Nephron (organoid): Measurements from ENCODE around the gene ADORA2A.

Source experiments
- H3K27ac Mint-ChIP-seq, 3 experiments: 2 replicates each; pipeline ENCODE4 v1.8.0; 2020; ENCODE audit warnings: mixed read lengths in 3 of 3, mild to moderate bottlenecking in 2 of 3, moderate library complexity in 1 of 3
- H3K27me3 Mint-ChIP-seq: 2 replicates; pipeline ENCODE4 v1.8.0; 2021; ENCODE audit warnings: low read depth, mild to moderate bottlenecking, moderate library complexity, mixed read lengths
- H3K36me3 Mint-ChIP-seq: 2 replicates; pipeline ENCODE4 v1.8.0; 2020; ENCODE audit warnings: low read depth, mixed read lengths
- H3K4me1 Mint-ChIP-seq: 2 replicates; pipeline ENCODE4 v1.8.0; 2020; ENCODE audit warnings: mixed read lengths
- H3K4me3 Mint-ChIP-seq, 3 experiments: 2 replicates each; pipeline ENCODE4 v1.8.0; 2020; ENCODE audit warnings: mild to moderate bottlenecking in 3 of 3, mixed read lengths in 3 of 3, moderate library complexity in 2 of 3
- H3K9me3 Mint-ChIP-seq: 2 replicates; pipeline ENCODE4 v1.8.0; 2020; ENCODE audit warnings: mixed read lengths
- CTCF ChIP-seq, 3 experiments: fragments of 200-600 bp; sonication (generic); IDR thresholded peaks; one replicate each; pipeline ENCODE4 v1.5.0; 2021; ENCODE audit warnings: antibody characterized with exemption in 3 of 3; ENCODE audit not compliant: unreplicated experiment in 3 of 3

ADORA2A gene

GRCh38 chr22:24427500-24428164 lies at the start of gene ADORA2A:
Gene ADORA2A (plus strand): TSS chr22:24427599. CDS start chr22:24433405, 5,806 bp downstream.
- Mint-ChIP-seq H3K4me1 (peaks cover 34% of the 10 kb centered on the region), H3K9me3 (no peaks in the 10 kb centered on the region), H3K4me3 (peak within 1 kb of the TSS in 2 of 3 experiments; percentile 1 to 24), H3K27ac (peak within 1 kb of the TSS in 2 of 3 experiments; percentile 3 to 9), H3K36me3 (no peaks in the 10 kb centered on the region), H3K27me3 (peaks cover 33% of the 10 kb centered on the region)
- no peak for TF ChIP-seq CTCF (IDR thresholded peaks at IDR 0.05; ENCODE audit: unreplicated experiment in 3 of 3)

DNA sequence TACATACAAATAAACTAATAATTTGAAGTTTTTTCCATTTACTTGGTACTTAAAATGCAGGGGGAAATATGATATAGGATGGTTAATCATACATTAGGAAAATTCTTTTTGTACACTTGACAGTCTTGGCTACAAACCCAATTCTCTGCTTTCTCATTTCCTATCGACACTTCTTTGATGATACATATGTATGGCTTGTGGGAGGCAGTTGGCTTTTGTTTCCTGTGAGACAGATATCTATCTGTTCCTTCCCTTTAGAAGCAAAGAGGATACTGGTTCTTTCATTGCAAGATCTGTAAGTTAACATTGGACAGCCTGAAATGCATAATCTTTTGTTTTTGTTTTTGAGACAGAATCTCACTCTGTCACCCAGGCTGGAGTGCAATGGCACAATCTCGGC lies 47.9 kb upstream of the ADORA2A start:
- no peaks in the 10 kb centered on the region for H3K4me1 Mint-ChIP-seq

DNA sequence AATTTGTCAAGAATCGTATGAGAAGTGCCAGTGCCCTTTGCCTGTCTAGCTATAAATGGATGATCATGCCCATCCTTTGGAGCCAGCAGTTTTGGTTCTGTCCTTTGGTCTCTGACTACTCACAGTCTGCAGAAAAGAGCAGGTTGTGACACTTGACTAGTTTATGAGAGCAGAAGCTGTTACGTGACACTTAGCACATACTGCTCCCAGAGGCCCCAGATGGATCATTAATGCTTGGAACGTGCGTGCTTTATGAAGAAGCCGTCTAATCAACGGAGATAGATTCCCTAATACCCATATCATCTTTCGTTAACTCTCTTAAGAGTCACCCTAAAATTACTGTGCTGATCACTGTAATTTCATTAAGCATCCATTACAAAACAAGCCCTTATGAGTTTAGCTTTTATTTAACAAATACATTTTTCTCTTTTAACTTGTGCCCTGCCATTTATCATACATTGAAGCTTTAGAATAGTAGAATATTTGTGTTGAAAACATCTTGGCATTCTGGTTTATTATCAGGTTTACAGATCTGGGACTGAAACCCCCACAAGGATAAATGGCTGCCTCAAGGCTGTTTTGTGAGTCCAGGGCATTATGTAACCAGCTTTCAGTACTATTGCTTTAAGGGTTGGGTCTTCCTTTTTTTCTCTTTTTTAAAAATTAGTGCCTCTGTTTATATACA lies 47.0 kb upstream of the ADORA2A start:
- H3K4me3 Mint-ChIP-seq = no peak overlapping the region
- H3K36me3 Mint-ChIP-seq = peaks cover 74% of the 10 kb centered on the region
- no peaks in the 10 kb centered on the region for H3K4me1 Mint-ChIP-seq
- H3K27me3 Mint-ChIP-seq = no peaks in the 10 kb centered on the region
- no peak for TF ChIP-seq CTCF (IDR thresholded peaks at IDR 0.05; ENCODE audit: unreplicated experiment in 3 of 3)
- peak overlapping the region in 1 of 3 experiments; percentile 3 for H3K27ac Mint-ChIP-seq
- H3K9me3 Mint-ChIP-seq = peaks cover 8% of the 10 kb centered on the region

More for the DNA sequence above, 47.9 kb upstream of the ADORA2A start:
- H3K27me3 Mint-ChIP-seq = no peaks in the 10 kb centered on the region
- H3K9me3 Mint-ChIP-seq = peaks cover 16% of the 10 kb centered on the region
- H3K27ac Mint-ChIP-seq = no peak overlapping the region
- H3K36me3 Mint-ChIP-seq = peaks cover 78% of the 10 kb centered on the region
- no peak overlapping the region for H3K4me3 Mint-ChIP-seq
- TF ChIP-seq CTCF (IDR thresholded peaks at IDR 0.05; ENCODE audit: unreplicated experiment in 3 of 3) = no peak

GRCh38 chr22:24380905-24381230 lies 46.5 kb upstream of the ADORA2A start:
- Mint-ChIP-seq H3K27me3 (no peaks in the 10 kb centered on the region), H3K27ac (no peak overlapping the region), H3K4me1 (no peaks in the 10 kb centered on the region), H3K4me3 (no peak overlapping the region), H3K9me3 (peaks cover 8% of the 10 kb centered on the region), H3K36me3 (peaks cover 74% of the 10 kb centered on the region)
- TF ChIP-seq CTCF (IDR thresholded peaks at IDR 0.05; ENCODE audit: unreplicated experiment in 3 of 3) = no peak

DNA sequence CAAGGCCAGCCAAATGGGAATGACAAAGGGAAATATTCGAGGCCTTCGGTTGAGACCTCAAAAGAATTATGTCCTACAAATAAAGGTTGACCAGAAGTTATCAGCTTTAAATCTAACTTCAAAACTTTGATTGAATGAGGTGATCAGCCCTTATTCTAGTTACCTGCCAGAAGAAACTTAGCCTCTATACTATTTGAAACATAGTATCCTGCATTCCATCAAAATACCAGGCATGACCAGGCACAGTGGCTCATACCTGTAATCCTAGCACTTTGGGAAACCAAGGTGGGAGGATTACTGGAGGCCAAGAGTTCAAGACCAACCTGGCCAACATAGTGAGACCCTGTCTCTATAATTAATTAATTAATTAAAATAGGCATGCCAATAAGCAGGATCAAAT lies 44.3 kb upstream of the ADORA2A start:
- Mint-ChIP-seq H3K27me3 (no peaks in the 10 kb centered on the region), H3K27ac (no peak overlapping the region), H3K4me3 (no peak overlapping the region), H3K36me3 (peaks cover 66% of the 10 kb centered on the region), H3K9me3 (peaks cover 2% of the 10 kb centered on the region), H3K4me1 (no peaks in the 10 kb centered on the region)
- TF ChIP-seq CTCF (IDR thresholded peaks at IDR 0.05; ENCODE audit: unreplicated experiment in 3 of 3) = no peak

- Mint-ChIP-seq H3K27me3 (no peaks in the 10 kb centered on the region), H3K9me3 (peaks cover 2% of the 10 kb centered on the region), H3K27ac (no peak overlapping the region), H3K36me3 (peaks cover 62% of the 10 kb centered on the region), H3K4me1 (no peaks in the 10 kb centered on the region), H3K4me3 (no peak overlapping the region)
- TF ChIP-seq CTCF (IDR thresholded peaks at IDR 0.05; ENCODE audit: unreplicated experiment in 3 of 3) = no peak
Measured at GRCh38 chr22:24384131-24384530, 43.3 kb upstream of the ADORA2A start.
